HL-60 (cell line): ENCODE measurements around the gene ACP4.

Experiments
- SPI1 ChIP-seq: IDR thresholded peaks from 2 replicates; pipeline ENCODE4 v1.6.1; 2012; ENCODE audit warnings: low read depth, mild to moderate bottlenecking, borderline replicate concordance
- TF ChIP-seq, protein P1 (sequence below): IDR thresholded peaks from 2 replicates; pipeline ENCODE4 v1.6.1; 2012; ENCODE audit warnings: low read depth; ENCODE audit not compliant: insufficient replicate concordance
- TF ChIP-seq, protein P2 (sequence below): IDR thresholded peaks from one replicate; pipeline ENCODE4 v1.5.1; 2011; ENCODE audit warnings: low read length, control low read depth, inconsistent platforms; ENCODE audit not compliant: insufficient read depth

DNA sequence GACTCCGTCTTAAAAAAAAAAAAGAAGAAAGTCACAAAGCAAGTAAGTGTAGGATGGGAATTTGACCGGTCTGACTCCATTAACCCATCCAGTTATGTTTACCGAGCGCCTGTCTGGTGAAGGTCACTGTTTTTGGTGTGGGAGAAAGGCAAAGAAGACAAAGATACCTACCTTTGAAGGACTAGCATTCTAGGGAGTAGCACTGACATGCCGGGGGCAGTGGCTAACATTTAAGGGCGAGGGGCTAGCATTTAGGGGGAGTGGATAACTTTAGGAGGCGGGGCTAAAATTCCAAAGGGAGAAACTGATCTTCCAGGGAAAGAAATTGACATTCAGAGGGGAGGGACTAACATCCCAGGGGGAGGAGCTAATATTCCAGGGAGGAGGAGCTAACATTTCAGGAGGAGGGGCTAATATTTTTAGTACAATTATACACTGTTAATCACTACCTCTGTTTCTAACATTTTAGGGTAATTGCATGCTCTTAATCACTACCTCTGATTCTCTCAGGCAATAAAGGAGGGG is 11.2 kb upstream of the ACP4 start:
- TF ChIP-seq, protein P1, sequence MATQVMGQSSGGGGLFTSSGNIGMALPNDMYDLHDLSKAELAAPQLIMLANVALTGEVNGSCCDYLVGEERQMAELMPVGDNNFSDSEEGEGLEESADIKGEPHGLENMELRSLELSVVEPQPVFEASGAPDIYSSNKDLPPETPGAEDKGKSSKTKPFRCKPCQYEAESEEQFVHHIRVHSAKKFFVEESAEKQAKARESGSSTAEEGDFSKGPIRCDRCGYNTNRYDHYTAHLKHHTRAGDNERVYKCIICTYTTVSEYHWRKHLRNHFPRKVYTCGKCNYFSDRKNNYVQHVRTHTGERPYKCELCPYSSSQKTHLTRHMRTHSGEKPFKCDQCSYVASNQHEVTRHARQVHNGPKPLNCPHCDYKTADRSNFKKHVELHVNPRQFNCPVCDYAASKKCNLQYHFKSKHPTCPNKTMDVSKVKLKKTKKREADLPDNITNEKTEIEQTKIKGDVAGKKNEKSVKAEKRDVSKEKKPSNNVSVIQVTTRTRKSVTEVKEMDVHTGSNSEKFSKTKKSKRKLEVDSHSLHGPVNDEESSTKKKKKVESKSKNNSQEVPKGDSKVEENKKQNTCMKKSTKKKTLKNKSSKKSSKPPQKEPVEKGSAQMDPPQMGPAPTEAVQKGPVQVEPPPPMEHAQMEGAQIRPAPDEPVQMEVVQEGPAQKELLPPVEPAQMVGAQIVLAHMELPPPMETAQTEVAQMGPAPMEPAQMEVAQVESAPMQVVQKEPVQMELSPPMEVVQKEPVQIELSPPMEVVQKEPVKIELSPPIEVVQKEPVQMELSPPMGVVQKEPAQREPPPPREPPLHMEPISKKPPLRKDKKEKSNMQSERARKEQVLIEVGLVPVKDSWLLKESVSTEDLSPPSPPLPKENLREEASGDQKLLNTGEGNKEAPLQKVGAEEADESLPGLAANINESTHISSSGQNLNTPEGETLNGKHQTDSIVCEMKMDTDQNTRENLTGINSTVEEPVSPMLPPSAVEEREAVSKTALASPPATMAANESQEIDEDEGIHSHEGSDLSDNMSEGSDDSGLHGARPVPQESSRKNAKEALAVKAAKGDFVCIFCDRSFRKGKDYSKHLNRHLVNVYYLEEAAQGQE, result no peak
- TF ChIP-seq, protein P2, sequence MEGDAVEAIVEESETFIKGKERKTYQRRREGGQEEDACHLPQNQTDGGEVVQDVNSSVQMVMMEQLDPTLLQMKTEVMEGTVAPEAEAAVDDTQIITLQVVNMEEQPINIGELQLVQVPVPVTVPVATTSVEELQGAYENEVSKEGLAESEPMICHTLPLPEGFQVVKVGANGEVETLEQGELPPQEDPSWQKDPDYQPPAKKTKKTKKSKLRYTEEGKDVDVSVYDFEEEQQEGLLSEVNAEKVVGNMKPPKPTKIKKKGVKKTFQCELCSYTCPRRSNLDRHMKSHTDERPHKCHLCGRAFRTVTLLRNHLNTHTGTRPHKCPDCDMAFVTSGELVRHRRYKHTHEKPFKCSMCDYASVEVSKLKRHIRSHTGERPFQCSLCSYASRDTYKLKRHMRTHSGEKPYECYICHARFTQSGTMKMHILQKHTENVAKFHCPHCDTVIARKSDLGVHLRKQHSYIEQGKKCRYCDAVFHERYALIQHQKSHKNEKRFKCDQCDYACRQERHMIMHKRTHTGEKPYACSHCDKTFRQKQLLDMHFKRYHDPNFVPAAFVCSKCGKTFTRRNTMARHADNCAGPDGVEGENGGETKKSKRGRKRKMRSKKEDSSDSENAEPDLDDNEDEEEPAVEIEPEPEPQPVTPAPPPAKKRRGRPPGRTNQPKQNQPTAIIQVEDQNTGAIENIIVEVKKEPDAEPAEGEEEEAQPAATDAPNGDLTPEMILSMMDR, result no peak
- TF ChIP-seq SPI1, result no peak
